ENCODE results near the gene PAX7.
"Not testable (repeated sequence)": the region's sequence is repeated elsewhere in the genome, so short reads cannot be mapped to it uniquely, and the experiment has no call there.

The PAX7 gene

GRCh38 chr1:18667333-18667732 is 36.7 kb downstream of the PAX7 start:
- no peak for DNase-seq

DNA sequence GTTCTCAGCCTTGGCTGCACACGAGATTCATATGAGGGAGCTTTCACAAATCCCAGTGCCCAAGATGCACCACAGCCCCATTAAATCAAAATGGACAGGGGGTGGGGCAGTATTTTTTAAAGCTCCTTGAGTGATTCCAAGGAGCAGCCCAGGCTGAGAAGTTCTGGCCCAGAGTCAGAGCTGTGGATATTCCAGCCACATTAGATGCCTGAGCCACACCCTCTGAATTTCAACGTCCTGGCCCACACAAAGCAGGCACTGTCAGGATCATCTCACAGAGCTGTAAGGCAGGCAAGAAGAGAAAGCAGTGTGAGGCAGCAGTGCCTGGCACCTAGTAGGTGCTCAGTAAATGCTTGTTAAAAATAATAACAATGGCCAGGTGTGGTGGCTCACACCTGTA is 37.4 kb downstream of the PAX7 start:
- no peak for DNase-seq

GRCh38 chr1:18668750-18669404 is 38.2 kb downstream of the PAX7 start:
- DNase-seq: peak; percentile 7

DNA sequence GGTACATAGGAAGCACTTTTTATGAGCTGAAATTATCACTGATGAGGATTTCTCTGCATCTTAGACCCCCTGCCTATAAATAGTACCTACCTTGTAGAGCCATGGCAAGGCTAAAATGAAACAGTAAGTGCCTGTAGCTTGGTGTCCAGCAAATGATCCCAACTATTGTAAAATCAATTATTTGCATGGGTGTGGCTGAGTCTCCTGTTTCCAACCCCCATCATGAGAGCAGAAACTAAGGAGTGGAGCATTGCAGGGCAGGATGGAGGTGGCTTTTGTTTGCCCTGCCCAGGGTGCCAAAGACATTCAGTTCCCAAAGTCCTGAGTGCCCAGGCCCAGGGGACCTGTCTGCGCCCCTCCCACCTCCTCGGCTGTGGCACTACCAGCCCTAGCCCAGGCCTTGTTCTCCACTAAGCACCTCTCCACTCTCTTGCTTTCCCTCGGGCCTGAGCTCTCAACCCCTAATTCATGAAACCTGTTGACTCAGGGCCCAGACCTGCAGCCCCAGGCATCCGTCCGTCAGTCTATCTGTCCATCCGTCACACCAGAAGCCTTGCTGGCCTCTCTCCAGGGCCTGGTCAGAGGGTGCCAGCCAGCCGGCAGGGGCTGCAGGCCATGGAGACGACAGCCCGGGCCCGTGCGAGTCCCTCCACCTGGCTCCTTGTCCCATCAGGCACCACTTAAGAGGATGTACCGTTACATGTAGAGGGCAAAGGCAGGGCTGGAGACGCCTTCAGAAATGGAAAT is 39.6 kb downstream of the PAX7 start:
- DNase-seq: no peak

DNA sequence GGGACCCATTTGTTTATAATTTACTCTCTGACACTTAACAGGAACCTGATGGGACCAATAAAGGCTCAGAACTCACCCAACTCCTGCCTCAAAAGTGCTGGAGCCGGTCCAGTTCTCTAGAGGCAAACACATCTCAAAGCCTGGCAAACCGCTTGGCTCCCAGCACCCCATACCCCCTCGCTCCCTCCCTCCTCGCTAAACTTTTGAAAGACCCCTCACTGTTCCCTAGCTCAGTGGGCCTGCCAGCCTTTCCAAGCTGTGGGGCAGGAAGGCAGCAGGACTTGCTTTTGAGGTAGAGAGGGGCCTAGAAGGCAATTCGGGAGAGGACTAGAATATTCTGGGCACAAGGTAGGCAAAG is 40.2 kb downstream of the PAX7 start:
- no peak for DNase-seq

DNA sequence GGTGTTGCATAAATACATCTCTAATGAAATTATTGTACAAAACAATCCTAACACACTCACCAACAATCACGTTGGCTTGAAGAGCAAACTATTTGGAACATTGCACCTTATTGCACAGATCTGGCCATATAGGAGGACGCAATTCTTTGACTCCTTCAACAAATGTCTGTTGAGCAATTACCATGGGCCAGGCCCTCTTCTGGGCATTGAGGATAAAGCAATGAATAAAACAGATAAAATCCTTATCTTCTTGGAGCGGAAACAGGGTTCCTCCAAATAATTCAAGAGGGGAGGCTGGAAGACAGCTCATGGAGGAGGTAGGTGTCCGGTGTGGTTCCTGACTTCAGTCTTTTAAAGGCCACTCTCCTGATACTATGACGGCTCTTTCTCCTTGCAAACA is 43.3 kb downstream of the PAX7 start:
- no peak for DNase-seq

DNA sequence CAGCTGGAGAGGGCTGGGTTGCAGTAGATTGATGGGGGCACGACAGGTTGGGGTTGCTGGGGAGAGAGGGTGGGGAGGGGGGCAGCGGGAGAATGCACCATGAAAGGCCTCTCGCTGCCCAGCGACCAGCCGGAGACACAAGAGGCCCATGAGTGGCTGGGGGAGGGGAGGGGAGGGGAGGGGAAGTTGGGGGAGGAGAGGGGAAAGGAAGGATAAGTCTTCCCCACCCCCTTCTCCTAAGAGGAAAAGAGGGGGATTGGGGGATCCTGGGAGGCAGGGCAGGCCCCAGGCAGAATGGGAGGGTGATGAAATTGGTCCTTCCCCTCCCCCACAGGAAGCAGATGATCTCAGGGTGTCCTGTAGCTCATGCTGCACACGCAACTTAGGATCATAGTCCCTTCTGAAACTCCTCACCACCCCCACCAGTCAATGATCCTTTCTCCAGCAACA is 45.7 kb downstream of the PAX7 start:
- DNase-seq: no peak

DNA sequence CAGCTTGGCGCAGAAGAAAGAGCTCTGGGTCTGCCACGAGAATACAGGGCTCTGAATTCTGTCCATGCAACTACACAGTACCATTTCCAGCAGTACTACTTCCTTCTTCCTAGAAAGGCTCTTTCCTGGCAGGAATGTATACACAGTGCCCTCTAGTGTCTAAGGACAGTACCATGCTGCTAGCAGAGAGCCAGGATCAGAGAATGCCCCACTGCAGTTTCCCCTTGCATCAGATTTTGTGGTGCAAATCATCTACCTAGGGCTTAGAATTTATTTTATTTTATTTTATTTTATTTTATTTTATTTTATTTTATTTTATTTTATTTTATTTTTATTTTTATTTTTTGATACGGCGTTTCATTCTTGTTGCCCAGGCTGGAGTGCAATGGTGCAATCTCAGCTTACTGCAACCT is 50.8 kb downstream of the PAX7 start:
- peak; percentile 63 for DNase-seq

- no peak for DNase-seq
Observed at GRCh38 chr1:18682375-18682774, 51.7 kb downstream of the PAX7 start.

DNA sequence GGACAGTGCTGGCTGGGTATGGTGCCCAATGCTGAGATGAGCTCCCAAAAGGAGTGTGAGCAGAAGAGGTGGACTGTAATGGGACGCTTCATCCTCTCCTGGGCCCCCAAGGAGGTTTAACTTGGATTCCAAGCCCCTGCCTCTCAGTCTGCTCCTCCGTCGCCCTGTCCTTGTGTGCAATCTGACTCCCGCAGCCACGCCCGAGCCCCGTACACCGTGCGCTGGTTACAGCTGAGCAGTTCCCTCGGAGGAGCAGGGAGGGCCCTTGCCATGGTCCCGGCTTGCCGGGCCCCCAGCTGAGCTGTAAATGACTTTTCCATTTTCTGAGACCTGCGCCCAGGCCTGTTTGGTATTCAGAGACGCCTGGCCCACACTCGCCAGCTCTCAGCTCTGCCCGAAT is 53.7 kb downstream of the PAX7 start:
- DNase-seq: no peak

DNA sequence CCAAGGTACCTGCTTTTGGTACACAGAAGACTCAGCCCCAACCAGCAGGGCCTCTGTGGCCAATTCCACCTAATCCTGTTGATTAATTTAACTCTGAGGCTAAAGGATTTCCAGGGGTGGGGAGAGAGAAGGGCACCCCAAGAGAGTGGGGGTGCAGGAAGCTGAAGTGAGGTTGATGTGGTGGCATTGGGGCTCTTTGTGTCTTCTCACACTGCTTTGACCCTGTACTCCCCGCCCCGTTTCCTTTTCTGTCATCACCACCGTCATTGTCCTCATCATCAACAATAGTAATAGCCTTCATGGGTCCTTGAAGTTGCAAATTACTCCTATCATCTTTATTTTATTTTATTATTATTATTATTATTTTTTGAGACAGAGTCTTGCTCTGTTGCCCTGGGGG is 55.9 kb downstream of the PAX7 start:
- no peak for DNase-seq

DNA sequence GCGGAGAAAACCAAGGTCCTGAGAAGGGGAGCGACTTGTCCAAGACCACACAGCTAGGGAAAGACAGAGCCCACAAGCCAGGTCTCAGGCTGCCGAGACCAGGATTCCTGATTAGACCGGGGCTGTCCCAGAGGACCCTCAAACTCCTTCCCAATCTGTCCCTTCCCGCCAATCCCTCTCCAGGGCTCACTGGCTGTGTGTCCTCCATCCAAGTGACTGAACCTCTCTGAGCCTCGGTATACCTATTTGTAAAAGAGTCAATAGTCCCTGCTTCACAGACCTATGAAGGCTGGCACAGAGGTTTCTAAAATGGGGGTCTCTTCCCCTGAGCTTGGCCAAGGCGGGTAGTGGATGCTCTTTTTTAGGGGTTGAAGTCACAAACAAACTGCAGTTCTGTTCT is 56.6 kb downstream of the PAX7 start:
- no peak for DNase-seq

- no peak for DNase-seq
Observed at GRCh38 chr1:18691648-18692047, 61.0 kb downstream of the PAX7 start.

GRCh38 chr1:18693256-18694098 is 62.8 kb downstream of the PAX7 start:
- DNase-seq: peak; percentile 94

- DNase-seq: not testable (repeated sequence)
Observed at GRCh38 chr1:18694289-18694688, 63.6 kb downstream of the PAX7 start.

DNA sequence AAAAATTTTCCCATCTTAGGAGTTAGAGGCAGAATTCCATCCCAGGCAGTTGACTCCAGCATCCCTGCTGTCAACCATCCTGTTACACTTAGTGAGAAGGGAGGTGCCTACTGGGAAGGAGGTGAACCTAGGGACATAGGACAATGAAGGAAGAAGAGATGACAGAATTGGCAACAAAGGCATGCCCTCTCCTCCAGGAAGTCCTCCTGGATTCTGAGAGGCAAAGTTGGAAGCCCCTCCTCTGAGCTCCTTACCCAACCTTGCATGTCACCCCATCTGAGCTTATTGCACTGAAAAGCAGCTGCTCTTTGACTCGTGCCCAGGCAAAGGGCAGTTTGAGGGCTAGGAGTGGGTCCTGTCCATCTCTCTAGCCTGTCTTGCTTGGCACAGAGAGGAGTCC is 66.9 kb downstream of the PAX7 start:
- no peak for DNase-seq

GRCh38 chr1:18700530-18700929 is 69.9 kb downstream of the PAX7 start:
- DNase-seq: no peak

- no peak for DNase-seq
Observed at GRCh38 chr1:18701183-18701582, 70.5 kb downstream of the PAX7 start.

- no peak for DNase-seq
Observed at GRCh38 chr1:18703041-18703621, 72.5 kb downstream of the PAX7 start.

DNA sequence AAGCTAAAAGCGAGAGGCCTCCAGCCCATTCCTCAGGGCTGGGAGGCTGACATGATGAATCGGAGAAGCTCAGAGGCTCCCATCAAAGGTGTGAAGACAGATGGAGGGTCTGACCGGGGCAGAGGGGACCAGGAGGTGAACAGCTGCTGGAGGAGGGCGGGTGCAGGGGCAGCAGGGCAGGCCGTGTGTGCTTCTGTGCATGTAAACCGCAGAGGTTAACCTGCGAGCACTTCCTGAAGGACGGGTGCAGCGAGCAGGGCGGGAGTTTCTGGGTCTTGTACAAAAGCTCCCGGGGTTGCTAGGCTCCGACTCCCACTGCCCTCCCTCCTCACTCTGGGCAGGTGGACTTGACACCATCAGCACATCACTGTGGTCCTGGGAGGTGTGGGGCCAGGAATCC is 75.2 kb downstream of the PAX7 start:
- DNase-seq: peak; percentile 65

DNA sequence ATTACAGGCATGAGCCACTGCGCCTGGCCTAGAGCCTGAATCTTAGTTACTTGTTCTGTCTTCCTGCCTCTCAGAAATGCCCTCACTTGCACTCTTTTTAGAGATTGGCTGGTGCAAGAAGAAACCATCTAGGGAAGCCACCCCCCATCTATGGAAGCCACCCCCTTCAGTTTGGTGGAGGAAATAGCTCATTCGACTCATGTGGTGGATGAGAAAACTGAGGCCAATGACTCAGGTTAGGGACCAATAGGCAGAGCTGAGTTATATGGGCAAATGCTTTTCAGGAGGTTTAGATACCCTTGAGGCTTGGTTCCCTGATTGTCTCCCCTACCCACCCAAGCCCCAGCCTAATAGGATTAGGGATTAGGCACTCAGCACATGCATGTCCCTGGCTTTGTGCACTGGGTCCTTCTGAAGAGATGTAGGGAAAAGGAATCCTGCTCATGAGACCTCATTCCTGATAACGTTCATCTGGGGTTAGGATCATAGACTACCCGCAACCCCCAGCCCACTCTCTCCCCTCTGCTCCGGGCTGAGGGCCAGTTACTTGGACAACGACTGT is 77.1 kb downstream of the PAX7 start:
- no peak for DNase-seq

DNA sequence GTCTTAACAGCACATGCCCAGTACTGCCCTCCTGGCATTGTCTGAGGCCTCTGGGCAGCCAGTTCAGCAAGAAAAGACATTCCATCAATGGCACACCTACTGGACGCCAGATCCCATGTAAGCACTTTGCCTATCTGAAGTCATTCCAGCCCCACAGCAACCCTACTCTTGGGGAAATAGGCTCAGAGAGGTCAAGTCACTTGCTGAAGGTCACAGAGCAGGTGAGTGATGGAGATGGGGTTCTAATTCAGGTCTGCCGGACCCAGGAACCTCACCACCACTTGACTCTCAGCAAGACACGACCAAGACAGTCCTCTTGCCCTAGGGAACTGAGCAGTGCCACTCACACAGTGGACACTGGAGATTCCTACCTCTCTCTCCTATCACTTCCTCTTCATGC is 79.4 kb downstream of the PAX7 start:
- DNase-seq: no peak

DNA sequence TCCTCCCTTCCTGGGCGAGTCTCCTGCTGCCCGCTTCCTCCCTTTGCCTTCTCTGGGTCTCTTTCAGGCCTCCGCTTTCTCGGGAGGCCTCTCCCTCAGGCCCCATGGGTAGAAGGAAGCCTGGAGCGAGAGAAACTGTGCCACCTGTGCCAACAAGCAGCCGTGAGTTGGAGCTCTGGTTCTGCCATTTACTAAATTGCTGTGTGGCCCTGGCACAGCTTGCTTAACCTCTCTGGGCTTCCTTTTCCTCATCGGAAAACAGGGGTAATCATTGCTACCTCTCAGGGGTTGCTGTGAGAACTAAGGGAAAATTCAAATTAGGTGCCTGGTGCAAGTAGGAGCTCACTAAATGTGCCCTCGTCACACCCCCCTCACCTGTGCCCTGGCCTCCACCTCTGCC is 80.4 kb downstream of the PAX7 start:
- no peak for DNase-seq
